HG03135 (cell line): Measurements from ENCODE around the gene COPS9.
A peak's percentile ranks its signal among the peaks of the same experiment; 100 is the strongest.

Source experiments
- ATAC-seq: cut with Tn5 transposase; IDR thresholded peaks from one replicate; pipeline ENCODE4 v1.9.1; 2021; ENCODE audit warnings: mild to moderate bottlenecking, moderate library complexity; ENCODE audit not compliant: unreplicated experiment

The COPS9 gene

GRCh38 chr2:240136013-240136670 lies at the start of gene COPS9:
Gene COPS9, minus strand, starts transcription at chr2:240136305. Its CDS starts 21 bp downstream, at chr2:240136284.
- ATAC-seq, result peak; percentile 89

GRCh38 chr2:240184656-240185055 lies 48.6 kb upstream of the COPS9 start:
- ATAC-seq, result no peak

GRCh38 chr2:240183875-240184590 lies 47.9 kb upstream of the COPS9 start:
- no peak for ATAC-seq

GRCh38 chr2:240183006-240183874 lies 47.1 kb upstream of the COPS9 start:
- no peak for ATAC-seq

- ATAC-seq, result no peak
Observed at GRCh38 chr2:240182476-240182875, 46.4 kb upstream of the COPS9 start.

GRCh38 chr2:240182001-240182400 lies 45.9 kb upstream of the COPS9 start:
- ATAC-seq, result no peak

GRCh38 chr2:240179941-240180666 lies 44.0 kb upstream of the COPS9 start:
- ATAC-seq, result no peak

- no peak for ATAC-seq
Observed at GRCh38 chr2:240179186-240179815, 43.2 kb upstream of the COPS9 start.

GRCh38 chr2:240178564-240178963 lies 42.5 kb upstream of the COPS9 start:
- ATAC-seq, result no peak

GRCh38 chr2:240174496-240174895 lies 38.4 kb upstream of the COPS9 start:
- ATAC-seq, result no peak

- no peak for ATAC-seq
Observed at GRCh38 chr2:240172071-240172895, 36.2 kb upstream of the COPS9 start.

- ATAC-seq, result no peak
Observed at GRCh38 chr2:240170883-240171282, 34.8 kb upstream of the COPS9 start.

- ATAC-seq, result no peak
Observed at GRCh38 chr2:240170354-240170735, 34.2 kb upstream of the COPS9 start.

- no peak for ATAC-seq
Observed at GRCh38 chr2:240169486-240170353, 33.6 kb upstream of the COPS9 start.

- no peak for ATAC-seq
Observed at GRCh38 chr2:240168546-240169361, 32.6 kb upstream of the COPS9 start.

- ATAC-seq, result no peak
Observed at GRCh38 chr2:240168041-240168440, 31.9 kb upstream of the COPS9 start.

GRCh38 chr2:240167588-240167880 lies 31.4 kb upstream of the COPS9 start:
- no peak for ATAC-seq
